CD1c-positive myeloid dendritic cell (primary cell): ENCODE results near the gene CACNB4.

ENCODE experiments used
- DNase-seq: peaks from one replicate; pipeline ENCODE4 v3.0.0-alpha.2; 2016; ENCODE audit errors: extremely low spot score

Gene CACNB4

DNA sequence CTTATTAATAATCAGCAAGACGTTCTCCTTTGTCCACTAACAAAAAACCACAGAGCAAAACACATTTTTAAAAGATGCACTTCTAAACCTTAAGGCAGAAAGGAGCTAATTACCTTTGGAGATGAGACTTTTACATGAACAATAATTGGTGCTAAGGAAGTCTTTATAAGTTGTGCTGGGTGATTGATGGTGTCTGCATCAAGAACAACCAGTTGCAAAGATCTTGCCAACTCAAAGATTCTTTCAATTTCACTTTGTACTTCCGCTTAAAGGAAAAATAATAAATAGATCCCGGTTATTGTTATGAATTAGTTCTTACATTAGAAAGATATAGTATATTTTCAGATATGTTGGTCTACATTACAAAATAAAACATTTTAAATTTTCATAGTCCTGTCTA, 243.7 kb downstream of the CACNB4 start:
- DNase-seq: no peak

DNA sequence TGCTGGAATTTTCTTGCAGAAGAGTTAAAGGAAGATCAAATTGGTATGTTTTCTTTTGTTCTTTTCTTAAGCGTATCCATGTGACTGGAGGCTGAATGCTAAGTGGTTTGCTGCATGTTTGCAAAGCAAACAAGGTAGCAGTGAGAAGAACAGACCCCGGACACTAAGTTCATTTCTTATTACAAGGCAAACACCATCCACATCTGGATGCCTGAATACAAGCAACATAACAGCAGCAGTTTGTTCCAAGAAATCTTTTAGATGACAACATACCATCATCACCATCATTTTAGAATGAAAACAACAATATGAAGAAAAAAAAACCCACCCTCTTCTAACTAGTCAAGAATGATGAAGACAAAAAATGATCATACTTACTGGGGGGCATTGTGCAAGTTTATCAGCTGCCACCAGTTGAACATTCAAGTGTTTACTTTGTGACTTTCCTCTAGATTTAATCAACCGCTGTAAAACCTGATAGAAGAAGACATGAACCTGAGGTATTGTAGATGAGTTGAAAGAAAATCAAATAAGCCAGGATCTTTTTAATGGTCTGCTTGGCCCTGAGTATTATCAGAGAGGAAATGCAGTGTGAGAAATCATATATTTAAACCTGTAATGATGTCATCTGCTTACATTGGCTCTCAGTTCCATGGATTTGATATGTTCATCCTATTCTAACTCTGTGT, 245.6 kb downstream of the CACNB4 start:
- no peak for DNase-seq

DNA sequence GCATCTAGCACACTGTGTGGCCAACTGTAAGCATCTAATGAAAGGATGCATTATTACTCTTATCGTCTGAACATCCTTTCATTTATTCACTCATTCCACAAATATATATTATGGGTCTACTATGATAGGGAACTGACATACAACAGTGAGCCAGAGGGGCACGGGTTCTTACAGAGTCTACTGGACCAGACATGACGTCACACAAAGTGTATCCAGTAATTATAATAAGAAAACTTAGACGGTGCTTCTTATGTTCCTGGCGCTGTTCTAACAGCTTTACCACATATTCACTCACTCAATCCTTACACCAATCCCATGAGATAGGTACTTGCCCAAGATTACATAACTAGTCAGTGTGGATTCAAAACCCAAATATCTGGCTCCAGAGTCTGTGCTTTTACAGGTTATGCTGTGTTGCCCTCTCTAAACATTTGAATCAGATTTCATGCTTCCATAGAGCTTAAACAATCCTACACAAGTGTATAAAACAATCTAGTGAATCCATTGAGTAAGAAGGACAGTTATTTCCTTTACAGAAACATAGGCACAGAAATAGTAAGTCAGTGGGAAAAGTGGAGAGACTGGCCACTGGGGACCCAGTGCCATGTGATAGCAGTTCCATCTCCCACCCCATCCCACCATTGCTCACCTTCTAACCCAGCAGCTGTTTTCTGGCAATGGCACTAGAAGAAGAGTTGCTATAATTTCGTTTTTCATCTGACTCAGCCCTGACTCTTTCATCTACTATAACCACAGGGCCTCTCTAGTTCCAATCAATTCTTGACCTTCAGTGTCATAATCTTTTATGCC, 246.4 kb downstream of the CACNB4 start:
- no peak for DNase-seq

DNA sequence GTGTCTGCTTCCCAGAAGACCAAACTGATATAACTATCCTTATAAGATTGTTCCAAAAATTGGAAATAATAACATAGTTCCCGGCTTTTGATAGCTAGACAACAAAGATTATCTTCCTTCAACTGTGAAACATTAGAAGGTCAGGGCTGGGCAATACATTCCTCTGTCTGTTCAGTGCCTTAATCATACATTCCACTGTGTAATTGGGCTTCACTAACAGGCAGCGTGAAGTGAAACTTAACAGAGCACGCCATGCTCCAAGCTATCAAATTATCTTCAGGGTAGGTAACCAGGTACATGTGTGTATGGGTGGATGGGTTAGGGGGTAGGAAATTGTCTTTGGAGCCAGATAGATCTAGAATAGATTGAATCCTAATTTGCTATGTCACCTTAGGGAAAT, 247.1 kb downstream of the CACNB4 start:
- DNase-seq: no peak

DNA sequence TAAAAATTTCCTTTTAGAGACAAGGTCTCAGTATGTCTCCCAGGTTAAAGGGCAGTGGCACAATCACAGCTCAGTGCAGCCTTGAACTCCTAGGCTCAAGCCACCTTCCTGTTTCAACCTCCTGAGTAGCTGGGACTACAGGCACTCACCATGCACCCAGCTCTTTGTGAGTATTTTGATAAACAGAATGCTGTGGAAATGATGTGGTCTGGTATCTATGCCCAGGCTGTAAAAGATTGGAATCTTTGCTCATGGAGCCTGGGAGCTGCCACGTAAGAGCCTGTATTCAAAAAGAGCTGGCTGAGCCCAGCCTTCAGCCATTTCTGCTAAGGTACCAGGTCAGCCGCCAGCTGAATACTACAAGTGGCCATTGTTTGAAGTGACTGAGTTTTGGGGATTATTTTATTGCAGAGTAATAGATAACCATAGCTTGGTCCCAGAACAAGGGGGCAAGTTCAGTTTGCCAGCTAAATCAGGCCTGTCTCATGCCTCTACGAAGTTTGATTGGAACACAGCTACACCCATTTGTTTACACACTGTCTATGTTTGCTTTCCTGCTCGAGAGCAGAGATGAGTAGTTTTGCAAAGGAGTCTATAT, 249.3 kb downstream of the CACNB4 start:
- DNase-seq: no peak

DNA sequence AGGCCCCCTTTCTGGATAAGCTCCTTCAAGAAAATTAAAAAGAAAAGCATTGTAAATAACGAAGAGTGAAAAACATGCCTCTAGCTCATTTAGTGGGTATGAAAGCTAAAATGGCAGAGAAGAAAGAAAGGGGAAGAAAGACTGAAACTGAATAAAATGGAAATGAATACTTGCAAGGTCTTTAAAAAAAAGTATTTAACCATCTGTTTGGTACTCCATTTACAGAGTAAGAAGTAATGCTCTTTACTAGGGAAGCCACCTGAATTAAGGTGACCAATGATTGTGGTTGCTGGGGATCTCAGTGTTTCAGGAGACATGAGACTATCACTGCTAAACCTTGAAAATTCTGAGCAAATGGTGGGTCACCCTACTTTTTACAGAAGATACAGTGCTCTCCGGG, 253.0 kb downstream of the CACNB4 start:
- DNase-seq: no peak

DNA sequence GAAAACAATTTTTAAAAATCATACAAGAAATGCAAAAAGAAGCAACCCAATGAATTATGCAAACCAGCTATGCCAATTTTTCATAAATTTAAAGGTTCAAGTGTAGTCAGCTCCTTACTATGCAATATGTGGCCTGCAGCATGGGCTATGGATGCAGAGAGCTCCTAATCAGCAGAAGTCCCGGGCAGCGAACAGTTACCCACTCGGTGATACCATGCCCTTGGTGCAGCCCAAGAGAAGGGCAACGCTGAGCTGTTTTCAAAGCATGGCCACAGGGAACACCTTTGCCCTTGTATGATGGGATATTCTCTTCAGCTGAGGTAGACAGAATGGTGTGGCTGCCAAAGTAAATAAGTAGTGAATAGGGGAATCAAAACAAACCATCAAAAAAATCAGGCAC, 253.4 kb downstream of the CACNB4 start:
- no peak for DNase-seq

DNA sequence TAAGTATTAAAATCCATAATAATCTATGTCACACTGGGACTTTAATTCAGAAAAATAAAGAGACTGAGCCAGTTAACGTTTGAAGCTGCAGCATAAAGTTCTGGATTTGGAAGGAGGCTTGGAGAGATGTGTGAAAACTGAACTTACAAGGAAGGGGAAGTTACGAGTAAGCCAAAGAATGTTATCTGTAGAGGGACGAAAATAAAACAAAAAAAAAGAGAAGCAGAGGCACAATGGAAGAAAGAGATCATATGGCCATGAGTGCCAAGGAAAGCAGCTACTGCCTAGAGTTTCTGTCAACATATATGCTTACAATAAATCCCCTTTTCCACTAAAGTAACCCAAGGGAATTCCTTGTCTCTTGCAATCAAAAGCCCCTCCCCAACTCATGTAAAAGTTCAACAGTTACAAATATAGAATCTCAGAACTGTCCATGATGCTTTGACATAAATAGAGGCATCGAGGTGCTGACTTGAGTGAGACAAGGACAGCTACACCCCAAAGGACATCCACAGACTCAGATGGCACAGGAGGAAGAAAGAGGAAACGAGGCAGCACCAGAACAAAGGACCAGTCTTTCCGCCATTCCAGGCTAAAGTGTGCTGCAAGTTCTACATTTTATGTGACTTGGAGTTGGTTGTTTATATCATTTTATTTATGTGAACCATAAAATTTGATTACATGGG, 254.5 kb downstream of the CACNB4 start:
- DNase-seq: peak; percentile 46

DNA sequence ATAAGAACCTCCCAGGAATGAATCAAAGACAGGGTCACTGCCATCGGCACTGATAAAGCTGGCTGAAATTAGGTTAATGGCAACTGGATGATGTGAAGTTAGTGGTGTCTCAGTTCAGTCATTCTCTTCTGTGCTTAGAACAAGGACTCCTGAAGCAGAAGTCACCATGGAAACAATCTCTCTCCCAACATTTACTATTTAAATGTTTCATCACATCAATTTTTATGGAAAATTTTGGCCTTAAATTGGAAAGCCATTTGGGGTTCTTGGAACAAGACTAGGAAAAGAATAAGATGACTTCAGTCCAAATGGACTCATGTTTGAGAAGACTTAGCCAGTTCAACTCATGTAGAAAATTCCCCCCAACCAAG, 255.2 kb downstream of the CACNB4 start:
- no peak for DNase-seq

DNA sequence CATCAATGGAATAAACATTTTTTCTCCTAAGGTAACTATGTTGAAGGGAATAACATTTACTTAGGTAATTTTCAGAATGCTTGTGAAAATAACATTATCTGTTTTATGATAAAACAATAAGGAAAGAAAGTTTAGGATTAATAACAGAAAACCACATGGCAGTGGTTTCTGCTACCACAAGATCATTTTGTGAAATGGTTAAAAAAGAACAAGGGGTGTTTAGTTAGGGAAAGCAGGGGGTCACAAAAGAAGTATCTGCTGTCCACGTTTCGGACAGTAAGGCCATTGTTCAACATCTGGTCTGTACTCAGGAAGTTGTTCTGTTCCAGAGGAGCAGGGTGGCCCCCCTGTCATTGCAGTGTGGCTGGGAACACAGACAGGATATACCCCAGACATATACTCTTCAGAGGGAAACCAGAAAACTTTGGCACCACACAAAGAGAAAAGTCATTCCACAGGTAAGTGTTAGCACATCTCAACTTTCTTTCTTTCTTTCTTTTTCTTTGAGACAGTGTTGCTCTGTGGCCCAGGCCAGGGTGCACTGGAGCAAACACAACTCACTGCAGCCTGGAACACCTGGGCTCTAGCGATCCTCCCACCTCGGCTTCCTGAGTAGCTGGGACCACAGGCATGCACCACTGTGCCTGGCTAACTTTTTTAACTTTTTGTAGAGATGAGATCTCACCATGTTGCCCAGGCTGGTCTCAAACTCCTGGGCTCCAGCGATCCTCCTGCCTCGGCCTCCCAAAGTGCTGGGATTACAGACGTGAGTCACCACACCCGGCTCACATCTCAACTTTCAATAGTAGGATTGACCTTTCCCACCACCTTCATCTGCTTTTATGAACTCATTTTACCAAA, 255.8 kb downstream of the CACNB4 start:
- DNase-seq: no peak

DNA sequence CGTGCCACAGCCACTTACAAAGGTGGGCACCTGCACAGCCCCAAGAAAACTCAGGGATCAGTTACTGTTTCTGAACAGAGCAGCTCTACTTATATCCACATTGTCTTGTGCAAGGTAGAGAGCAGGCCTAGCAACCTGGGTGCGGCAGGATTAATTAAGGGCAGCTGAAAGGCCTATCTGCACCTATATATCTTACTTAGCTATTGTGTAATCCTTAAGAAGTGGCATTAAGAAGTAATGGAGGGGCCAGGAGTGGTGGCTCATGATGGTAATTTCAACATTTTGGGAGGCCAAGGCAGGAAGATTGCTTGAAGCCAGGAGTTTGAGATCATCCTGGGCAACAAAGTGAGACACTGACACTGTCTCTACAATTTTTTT, 257.8 kb downstream of the CACNB4 start:
- no peak for DNase-seq

DNA sequence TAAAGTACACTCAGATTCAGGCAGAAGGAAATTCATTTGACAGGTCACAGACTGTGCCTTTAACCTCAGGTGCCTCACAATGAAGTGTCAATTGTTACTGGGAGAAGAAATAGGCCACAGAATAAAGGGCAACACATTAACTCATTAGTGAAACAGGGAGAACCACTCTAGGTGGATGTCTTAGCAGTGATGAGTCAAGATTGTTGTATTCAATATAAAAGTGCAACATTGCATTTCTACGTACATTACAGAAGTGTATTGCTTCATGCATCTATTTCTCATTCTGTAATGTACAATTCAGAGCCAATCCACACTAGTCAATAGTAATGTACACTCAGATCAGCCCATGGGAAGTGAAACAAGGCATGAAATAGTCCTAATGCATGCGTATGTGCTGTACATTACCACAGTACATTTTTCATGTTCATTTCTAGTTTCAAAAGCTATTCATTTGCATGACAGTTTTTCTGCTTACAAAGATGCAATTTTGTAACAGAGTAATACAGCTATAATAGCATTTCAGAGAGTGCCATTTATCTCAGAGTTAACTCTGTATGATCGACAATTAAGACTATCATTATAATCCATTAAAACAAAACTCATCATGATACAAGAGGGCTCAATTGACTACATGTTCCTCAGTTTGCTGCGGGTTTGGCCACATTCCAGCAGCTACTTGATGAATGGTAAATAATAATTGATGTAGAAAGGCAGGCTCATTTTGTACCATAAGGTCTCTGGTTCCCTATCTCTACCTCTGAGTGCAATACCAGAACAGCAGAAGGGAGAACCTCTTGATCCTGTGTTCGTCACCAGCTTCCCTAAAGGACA, 258.4 kb downstream of the CACNB4 start:
- peak; percentile 79 for DNase-seq

DNA sequence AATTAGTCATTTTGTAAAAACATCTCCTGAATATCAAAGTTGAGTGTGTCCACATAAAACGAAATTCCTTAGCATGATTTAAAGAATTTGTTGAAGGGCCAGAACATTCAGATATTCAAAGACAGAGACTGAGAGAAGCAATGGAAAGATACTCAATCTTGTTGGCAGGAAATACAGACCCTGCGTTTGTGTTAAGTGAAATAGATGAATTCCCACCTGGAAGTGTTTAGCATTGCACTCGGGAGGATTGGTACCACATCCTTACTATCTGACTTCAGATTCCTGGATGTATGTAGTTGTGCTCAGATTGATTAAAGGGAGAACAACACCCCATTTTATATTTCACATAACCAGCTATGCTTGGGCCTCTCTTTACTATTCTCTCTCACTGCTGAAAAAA, 260.9 kb downstream of the CACNB4 start:
- DNase-seq: no peak

DNA sequence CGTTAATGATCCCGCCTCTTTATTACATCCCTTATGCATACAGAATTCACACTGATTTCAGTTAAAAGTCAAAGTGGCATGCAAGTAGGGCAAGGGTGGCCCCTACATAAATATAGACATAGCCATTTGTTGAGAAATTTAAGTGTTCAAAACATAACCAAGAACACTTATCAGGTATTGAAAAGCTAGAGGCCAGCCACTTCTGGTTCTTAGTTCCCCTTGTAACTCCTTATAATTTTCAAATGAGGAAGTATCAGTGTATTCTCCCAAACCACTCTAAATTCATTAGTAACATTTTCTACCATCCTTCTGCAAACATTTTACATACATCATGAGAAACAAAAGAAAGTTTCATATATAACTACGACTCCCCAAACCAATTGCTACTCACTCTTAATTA, 264.9 kb downstream of the CACNB4 start:
- peak; percentile 73 for DNase-seq

DNA sequence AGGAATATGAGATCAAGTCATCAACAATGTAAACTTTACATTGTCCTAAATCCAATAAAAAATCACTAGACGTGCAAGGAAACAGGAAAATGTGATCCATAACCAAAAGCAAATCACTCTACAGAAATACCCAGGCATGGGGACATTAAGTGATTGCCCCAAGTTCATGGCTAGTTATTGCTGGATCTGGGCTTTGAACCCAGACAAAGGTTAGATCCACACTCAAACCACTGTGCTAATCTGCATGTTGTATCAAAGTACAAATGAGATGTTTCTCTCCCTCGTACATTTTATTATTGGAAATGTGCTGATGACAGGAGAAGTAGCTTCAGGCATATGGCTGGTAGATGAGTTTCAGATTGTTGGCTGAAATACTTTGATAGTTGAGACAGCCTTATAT, 267.9 kb downstream of the CACNB4 start:
- no peak for DNase-seq

DNA sequence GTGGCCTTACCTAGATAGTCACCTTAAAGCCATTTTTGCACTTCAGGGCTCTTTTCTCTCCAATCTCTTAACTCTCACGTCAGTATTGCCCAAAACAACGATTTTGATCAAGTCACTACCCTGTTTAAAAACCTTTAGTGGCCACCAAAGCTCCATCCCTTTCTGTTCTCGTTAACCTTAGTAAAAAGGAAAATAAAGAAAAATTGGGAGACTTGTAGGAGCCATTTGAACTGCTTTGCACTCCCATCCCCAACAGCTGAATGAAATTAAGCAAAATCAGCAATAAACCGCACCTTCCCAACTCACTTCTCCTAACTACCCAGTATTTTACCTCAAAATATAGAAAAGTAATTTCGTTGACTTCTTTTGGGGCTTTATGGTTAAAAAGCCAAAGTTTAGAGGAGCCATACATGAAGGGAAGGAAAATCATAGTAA, 269.9 kb downstream of the CACNB4 start:
- DNase-seq: no peak

DNA sequence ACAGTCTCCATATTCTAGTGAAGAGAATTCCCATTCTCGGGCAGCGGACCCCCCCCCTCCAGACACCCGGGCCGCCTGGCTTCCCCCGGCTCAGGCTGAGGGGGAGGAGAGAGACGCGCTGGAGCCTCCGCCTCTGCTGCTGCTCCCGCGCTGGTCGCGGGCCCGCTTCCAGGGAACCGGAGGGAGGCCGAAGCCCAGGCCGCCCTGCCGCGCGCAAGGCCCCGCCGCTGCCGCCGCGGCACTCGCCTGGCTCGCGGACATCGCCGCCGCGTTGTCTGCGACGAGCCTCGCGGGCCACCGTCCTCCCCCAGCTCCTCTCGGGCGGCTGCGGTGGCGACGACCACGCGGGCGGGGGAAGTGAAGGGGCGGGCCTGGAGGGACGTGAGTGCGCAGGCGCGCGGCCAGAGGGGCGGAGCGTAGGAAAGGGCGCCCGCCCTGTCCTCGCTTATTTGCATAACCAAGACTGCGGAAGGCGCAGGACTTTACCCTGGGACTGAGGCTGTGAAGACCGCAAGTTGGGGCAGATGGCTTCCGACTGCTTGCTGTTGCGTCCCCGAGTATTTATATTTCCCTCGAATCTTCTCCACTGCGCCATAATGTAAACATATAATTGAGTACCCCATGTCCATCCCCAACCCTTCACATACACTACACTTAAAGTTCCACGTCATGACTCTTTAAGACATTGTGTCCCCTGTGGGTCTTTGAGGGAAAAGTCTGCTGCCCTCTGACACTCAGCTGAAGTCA, 270.5 kb downstream of the CACNB4 start, which contains the start of gene ARL5A:
Gene ARL5A (minus strand): TSS at position 279 of the 747 bp plus-strand sequence. CDS start 245 bp downstream, at position 34.
- peak; percentile 98 for DNase-seq

DNA sequence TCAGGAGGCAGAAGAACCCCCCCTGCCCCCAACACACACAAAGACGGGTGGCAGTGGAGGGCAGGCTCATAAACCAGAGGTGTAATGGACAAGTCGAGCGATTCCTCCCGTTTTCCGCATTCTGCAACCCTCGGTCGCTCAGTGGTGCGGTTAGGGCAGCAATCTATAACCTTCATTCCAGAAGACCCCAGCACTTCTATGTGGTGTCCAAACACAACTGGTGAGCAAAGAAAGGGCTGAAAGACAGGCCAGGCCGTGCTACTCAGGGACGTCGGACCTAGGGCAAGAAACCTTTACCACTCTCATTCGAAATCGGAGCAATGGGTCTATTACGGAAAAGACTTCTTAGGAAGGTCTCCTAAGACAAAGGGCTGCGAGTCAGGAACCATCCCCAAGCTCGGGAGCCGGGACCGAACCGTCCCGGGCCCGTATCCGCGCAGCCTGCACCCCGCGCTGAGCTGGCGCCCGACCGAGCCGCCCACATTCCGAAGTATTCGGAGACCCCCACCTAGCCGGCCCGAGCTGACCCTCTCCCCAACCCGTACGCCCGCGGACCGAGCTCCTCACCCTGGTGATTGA, 271.2 kb downstream of the CACNB4 start:
- peak; percentile 23 for DNase-seq

DNA sequence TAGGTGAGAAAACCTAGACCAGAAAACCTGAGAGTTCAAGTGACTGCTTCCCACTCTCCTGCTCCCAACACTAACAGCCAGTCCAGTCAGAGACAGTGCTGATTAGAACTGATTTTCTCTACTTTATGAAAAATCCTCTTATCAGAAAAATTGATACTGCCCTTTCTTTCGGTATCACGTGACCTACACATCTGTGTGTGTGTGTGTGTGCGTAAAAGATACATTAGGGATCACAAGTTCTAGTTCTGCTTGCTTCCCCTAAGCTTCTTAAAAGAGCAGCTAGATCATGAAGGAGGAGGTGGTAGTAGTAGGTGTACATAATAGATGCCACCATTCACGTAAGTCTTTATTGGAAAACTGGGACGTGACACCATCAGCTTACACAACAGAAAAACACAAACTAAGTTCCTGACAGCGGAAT, 272.1 kb downstream of the CACNB4 start:
- DNase-seq: peak; percentile 46
